RWPE2 (cell line): ENCODE data around the gene ADRM1.

Experiments
- ATAC-seq: fragments of 200-7000 bp; cut with Tn5 transposase; 3 replicates; pipeline ENCODE4 v1.9.1; 2021; ENCODE audit warnings: low read depth
- DNase-seq: peaks from one replicate; pipeline ENCODE4 v3.0.0-alpha.2; 2020; ENCODE audit warnings: low spot score
- H3K27ac ChIP-seq: fragments of 450-650 bp; 2 replicates; pipeline ENCODE4 v1.5.1; 2017; ENCODE audit warnings: mild to moderate bottlenecking; ENCODE audit not compliant: poor library complexity, severe bottlenecking
- H3K27me3 ChIP-seq: fragments of 250-450 bp; sonication (Bioruptor Pico); 2 replicates; pipeline ENCODE4 v1.5.1; 2021; ENCODE audit warnings: mild to moderate bottlenecking, moderate library complexity; ENCODE audit not compliant: insufficient read depth, poor library complexity, severe bottlenecking
- H3K36me3 ChIP-seq: fragments of 250-450 bp; sonication (Bioruptor Pico); 2 replicates; pipeline ENCODE4 v1.5.1; 2020; ENCODE audit warnings: low read depth, mild to moderate bottlenecking, moderate library complexity
- H3K4me1 ChIP-seq: fragments of 250-450 bp; sonication (Bioruptor Pico); 2 replicates; pipeline ENCODE4 v1.5.1; 2021; ENCODE audit warnings: mild to moderate bottlenecking, moderate library complexity; ENCODE audit not compliant: insufficient read depth, poor library complexity, severe bottlenecking
- H3K4me3 ChIP-seq: fragments of 250-450 bp; sonication (Bioruptor Pico); 2 replicates; pipeline ENCODE4 v1.5.1; 2021; ENCODE audit warnings: mild to moderate bottlenecking, moderate library complexity; ENCODE audit not compliant: severe bottlenecking
- H3K9me3 ChIP-seq: fragments of 250-450 bp; sonication (Bioruptor Pico); 2 replicates; pipeline ENCODE4 v1.5.1; 2021; ENCODE audit warnings: mild to moderate bottlenecking, moderate library complexity; ENCODE audit not compliant: severe bottlenecking
- TF ChIP-seq, protein P1 (sequence below): fragments of 450-650 bp; IDR thresholded peaks from one replicate; pipeline ENCODE4 v1.5.1; 2017; ENCODE audit warnings: mild to moderate bottlenecking, moderate library complexity; ENCODE audit not compliant: poor library complexity, severe bottlenecking

ADRM1 gene

DNA sequence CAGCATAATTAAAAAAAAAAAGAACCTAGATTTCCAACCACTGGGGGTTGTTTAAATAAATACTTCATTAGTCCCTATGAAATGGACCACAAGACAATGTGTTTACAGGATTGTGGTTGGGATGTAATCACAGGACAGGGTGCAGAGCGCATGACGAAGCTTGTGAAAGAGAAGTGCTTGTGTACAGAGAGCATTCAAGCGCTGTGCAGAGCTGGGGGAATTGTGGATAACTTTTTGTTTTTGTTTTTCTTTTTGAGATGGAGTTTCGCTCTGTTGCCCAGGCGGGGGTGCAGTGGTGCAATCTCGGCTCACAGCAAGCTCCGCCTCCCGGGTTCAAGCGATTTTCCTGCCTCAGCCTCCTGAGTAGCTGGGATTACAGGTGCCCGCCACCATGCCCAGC is 42.0 kb downstream of the ADRM1 start:
- no peaks in the 10 kb centered on the region for H3K9me3 ChIP-seq
- H3K36me3 ChIP-seq, result peaks cover 95% of the 10 kb centered on the region
- TF ChIP-seq, protein P1, sequence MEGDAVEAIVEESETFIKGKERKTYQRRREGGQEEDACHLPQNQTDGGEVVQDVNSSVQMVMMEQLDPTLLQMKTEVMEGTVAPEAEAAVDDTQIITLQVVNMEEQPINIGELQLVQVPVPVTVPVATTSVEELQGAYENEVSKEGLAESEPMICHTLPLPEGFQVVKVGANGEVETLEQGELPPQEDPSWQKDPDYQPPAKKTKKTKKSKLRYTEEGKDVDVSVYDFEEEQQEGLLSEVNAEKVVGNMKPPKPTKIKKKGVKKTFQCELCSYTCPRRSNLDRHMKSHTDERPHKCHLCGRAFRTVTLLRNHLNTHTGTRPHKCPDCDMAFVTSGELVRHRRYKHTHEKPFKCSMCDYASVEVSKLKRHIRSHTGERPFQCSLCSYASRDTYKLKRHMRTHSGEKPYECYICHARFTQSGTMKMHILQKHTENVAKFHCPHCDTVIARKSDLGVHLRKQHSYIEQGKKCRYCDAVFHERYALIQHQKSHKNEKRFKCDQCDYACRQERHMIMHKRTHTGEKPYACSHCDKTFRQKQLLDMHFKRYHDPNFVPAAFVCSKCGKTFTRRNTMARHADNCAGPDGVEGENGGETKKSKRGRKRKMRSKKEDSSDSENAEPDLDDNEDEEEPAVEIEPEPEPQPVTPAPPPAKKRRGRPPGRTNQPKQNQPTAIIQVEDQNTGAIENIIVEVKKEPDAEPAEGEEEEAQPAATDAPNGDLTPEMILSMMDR, result no peak
- ATAC-seq, result no peak
- DNase-seq, result no peak
- peaks cover 1% of the 10 kb centered on the region for H3K4me1 ChIP-seq
- H3K4me3 ChIP-seq, result no peak overlapping the region
- H3K27me3 ChIP-seq, result no peaks in the 10 kb centered on the region
- no peak overlapping the region for H3K27ac ChIP-seq

DNA sequence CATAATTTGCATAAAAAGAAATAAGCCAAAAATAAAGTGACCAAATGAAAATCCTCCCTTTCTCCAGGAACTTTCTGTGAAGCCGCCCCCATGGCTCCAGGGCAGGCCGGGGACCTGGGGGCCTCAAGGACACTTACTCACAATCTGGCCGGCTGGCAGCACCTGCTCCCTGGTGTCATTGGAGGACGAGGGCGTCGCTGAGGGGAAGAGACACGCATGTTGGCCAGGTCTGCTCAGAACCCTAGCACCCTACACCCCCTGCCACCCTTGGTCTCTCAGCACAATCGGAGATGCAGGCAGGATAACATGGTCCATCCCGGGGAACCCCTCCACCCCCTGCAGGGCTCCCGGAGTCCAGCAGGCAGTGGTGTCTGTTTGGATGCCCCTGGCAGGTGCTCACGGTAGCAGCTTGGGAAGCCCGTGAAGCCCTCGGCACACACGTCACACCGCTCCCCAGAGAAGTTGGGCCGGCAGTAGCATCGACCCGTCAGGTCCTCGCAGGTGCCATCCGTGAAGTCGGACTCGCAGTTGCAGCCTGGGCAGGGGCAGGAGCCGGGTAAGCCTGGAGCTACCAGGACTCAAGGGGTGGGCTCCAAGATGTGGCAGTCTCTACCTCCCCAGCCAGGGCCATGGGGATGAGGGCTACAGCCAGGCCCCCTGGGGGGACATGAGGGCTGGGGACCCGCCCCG is 43.0 kb downstream of the ADRM1 start:
- Histone ChIP-seq H3K27ac (no peak overlapping the region), H3K27me3 (no peaks in the 10 kb centered on the region), H3K4me3 (no peak overlapping the region), H3K36me3 (peaks cover 91% of the 10 kb centered on the region), H3K9me3 (no peaks in the 10 kb centered on the region), H3K4me1 (peaks cover 12% of the 10 kb centered on the region)
- ATAC-seq, result no peak
- DNase-seq, result peak; percentile 89
- TF ChIP-seq, protein P1, result no peak

DNA sequence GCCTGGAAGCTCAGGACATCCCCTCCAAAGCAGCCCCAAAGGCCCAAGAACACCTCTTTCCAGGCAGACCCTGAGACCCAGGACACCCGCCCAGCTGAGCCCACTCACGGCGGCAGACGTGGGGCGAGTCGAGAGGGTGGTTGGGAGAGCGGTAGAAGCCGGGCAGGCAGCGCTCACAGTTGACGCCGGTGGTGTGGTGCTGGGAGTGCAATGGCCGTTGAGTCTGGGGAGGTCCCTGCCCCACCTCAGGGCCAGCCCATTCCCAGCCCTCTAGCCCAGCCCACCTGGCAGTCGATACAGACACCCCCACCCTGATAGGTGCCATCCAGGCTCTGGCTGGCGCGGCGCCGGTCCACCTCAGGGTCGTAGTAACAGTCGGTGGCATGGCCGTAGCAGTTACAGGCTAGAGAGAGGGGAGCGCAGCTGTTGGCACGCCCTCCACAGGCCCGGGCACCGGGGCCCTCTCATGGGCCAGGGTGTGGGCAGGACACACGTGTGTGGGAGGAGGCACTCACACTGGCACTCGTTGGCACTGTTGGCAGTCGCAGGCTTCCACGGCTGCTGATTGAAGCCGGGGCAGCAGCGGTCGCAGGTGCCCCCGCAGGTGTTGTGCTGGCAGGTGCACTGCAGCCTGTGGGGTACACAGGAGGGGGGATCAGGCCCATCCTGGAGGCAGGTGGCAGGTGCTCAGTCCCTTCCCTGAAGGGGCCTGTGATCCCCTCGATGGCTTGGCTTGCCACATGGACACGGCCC is 43.8 kb downstream of the ADRM1 start:
- Histone ChIP-seq H3K4me3 (no peak overlapping the region), H3K27me3 (no peaks in the 10 kb centered on the region), H3K4me1 (peaks cover 19% of the 10 kb centered on the region), H3K27ac (no peak overlapping the region), H3K9me3 (no peaks in the 10 kb centered on the region), H3K36me3 (peaks cover 91% of the 10 kb centered on the region)
- TF ChIP-seq, protein P1, result no peak
- DNase-seq, result peak; percentile 91
- no peak for ATAC-seq

DNA sequence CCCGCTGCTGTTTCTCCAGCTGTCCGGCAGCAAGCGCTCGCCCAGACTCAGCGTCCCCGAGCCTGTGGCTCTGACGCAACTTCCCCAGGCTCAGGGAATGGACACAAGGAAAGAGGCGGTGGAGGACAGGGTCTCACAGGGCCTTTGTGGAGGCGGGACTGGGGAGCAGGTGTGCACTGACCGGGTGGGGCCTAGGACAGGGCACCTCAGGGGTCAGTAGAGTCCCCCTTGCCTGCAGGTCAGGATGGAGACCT is 44.3 kb downstream of the ADRM1 start:
- peaks cover 91% of the 10 kb centered on the region for H3K36me3 ChIP-seq

More for the DNA sequence above, 44.3 kb downstream of the ADRM1 start:
- no peak for ATAC-seq
- Histone ChIP-seq H3K27ac (peak overlapping the region; percentile 2), H3K27me3 (no peaks in the 10 kb centered on the region), H3K4me1 (peaks cover 24% of the 10 kb centered on the region), H3K4me3 (no peak overlapping the region), H3K9me3 (no peaks in the 10 kb centered on the region)
- TF ChIP-seq, protein P1, result no peak
- DNase-seq, result peak; percentile 83
